CD4-positive, CD25-positive, alpha-beta regulatory T cell (primary cell): ENCODE data around the gene SPINT2. TPM values are rescaled to one million over a fixed set of nuclear protein-coding genes. Genes with fewer than 3 reads are reported as not detected.

Source experiments
- ATAC-seq, 2 donors: fragments of 150-1000 bp; cut with Tn5 transposase; one replicate each; pipeline ENCODE4 v1.10.0; 2021; ENCODE audit warnings: low read depth in 2 of 2, moderate number of reproducible peaks in 2 of 2, moderate library complexity in 1 of 2
- DNase-seq, 3 donors: peaks; one replicate each; pipeline versions ENCODE4 v3.0.0 to v3.0.0-alpha.2; 2012 to 2022; ENCODE audit warnings: mixed read lengths in 1 of 3
- H3K27ac ChIP-seq: one replicate; pipeline ENCODE4 v1.7.0; 2013; ENCODE audit warnings: mild to moderate bottlenecking, low read length; ENCODE audit not compliant: insufficient read depth, poor library complexity, severe bottlenecking
- H3K27me3 ChIP-seq: one replicate; pipeline ENCODE4 v1.7.0; 2013; ENCODE audit warnings: low read length; ENCODE audit not compliant: control insufficient read depth, insufficient read depth
- H3K36me3 ChIP-seq: one replicate; pipeline ENCODE4 v1.7.0; 2013; ENCODE audit warnings: mild to moderate bottlenecking, low read length, moderate library complexity; ENCODE audit not compliant: control insufficient read depth, insufficient read depth
- H3K4me1 ChIP-seq: 2 replicates; pipeline ENCODE4 v1.7.0; 2013; ENCODE audit warnings: mild to moderate bottlenecking, low read length; ENCODE audit not compliant: insufficient read depth, control insufficient read depth, poor library complexity, severe bottlenecking
- H3K4me3 ChIP-seq: one replicate; pipeline ENCODE4 v1.7.0; 2013; ENCODE audit warnings: low read depth, mild to moderate bottlenecking, low read length, moderate library complexity
- H3K9me3 ChIP-seq, 2 experiments: 1 replicate in 1 of 2; 2 replicates in 1 of 2; pipeline ENCODE4 v1.7.0; 2013; ENCODE audit warnings: low read length in 2 of 2, mild to moderate bottlenecking in 1 of 2, moderate library complexity in 1 of 2; ENCODE audit not compliant: control insufficient read depth in 2 of 2
- H3K27ac Mint-ChIP-seq, 3 donors: one replicate each; pipeline ENCODE4 v1.8.0; 2020 to 2022; ENCODE audit warnings: mild to moderate bottlenecking in 3 of 3, mixed read lengths in 3 of 3, moderate library complexity in 2 of 3
- H3K27me3 Mint-ChIP-seq: one replicate; pipeline ENCODE4 v1.8.0; 2022; ENCODE audit warnings: mild to moderate bottlenecking, mixed read lengths
- H3K36me3 Mint-ChIP-seq: one replicate; pipeline ENCODE4 v1.8.0; 2020; ENCODE audit warnings: mixed read lengths
- H3K4me1 Mint-ChIP-seq, 4 donors: one replicate each; pipeline ENCODE4 v1.8.0; 2020 to 2022; ENCODE audit warnings: mixed read lengths in 4 of 4, mild to moderate bottlenecking in 1 of 4
- H3K4me3 Mint-ChIP-seq, 4 donors: one replicate each; pipeline ENCODE4 v1.8.0; 2020 to 2022; ENCODE audit warnings: mild to moderate bottlenecking in 4 of 4, mixed read lengths in 4 of 4, moderate library complexity in 3 of 4
- H3K9me3 Mint-ChIP-seq, 7 donors: one replicate each; pipeline ENCODE4 v1.8.0; 2020 to 2022; ENCODE audit warnings: mixed read lengths in 7 of 7, mild to moderate bottlenecking in 3 of 7, moderate library complexity in 2 of 7
- polyA plus RNA-seq, 4 donors: library from polyadenylated mRNA; unstranded; fragments of 300-500 nt; fragmentation: Illumina TruSeq; gene quantifications; one replicate each; pipeline ENCODE4 v1.2.3, GENCODE V29; 2021
- total RNA-seq: library from RNA; stranded (reverse); gene quantifications from one replicate; pipeline ENCODE4 v1.2.3, GENCODE V29; 2022

Gene SPINT2
- total and polyA plus RNA-seq, 5 donors from 2014 or later: 15.6 to 70.4 (median 40.0) TPM

GRCh38 chr19:38316477-38317067 lies 52.2 kb downstream of the SPINT2 start:
- ATAC-seq (peak in 1 of 2 donors; percentile 9), DNase-seq (no peak)
- H3K27me3 Mint-ChIP-seq: no peaks in the 10 kb centered on the region
- H3K36me3 Mint-ChIP-seq: peaks cover 4% of the 10 kb centered on the region
- Histone ChIP-seq H3K27me3 (no peaks in the 10 kb centered on the region), H3K36me3 (no peaks in the 10 kb centered on the region), H3K9me3 (no peaks in the 10 kb centered on the region), H3K4me3 (peak overlapping the region; percentile 86), H3K4me1 (peaks cover 51% of the 10 kb centered on the region), H3K27ac (peak overlapping the region; percentile 91)
- H3K9me3 Mint-ChIP-seq: peaks cover 0 to 1% (median 0%) of the 10 kb centered on the region in 7 donors
- peaks cover 9 to 66% (median 43%) of the 10 kb centered on the region in 4 donors for H3K4me1 Mint-ChIP-seq
- peak overlapping the region; percentile 87 to 99 (median 94) for H3K4me3 Mint-ChIP-seq
- peak overlapping the region; percentile 95 to 99 (median 98) for H3K27ac Mint-ChIP-seq

GRCh38 chr19:38317104-38317612 lies 52.8 kb downstream of the SPINT2 start:
- peaks cover 4% of the 10 kb centered on the region for H3K36me3 Mint-ChIP-seq
- H3K4me1 Mint-ChIP-seq: peaks cover 15 to 71% (median 49%) of the 10 kb centered on the region in 4 donors
- H3K27me3 ChIP-seq: no peaks in the 10 kb centered on the region
- DNase-seq: peak in 2 of 3 donors; percentile 28 to 78
- peak overlapping the region; percentile 87 to 99 (median 94) for H3K4me3 Mint-ChIP-seq
- H3K36me3 ChIP-seq: no peaks in the 10 kb centered on the region
- peaks cover 0 to 1% (median 0%) of the 10 kb centered on the region in 7 donors for H3K9me3 Mint-ChIP-seq
- H3K9me3 ChIP-seq: no peaks in the 10 kb centered on the region
- H3K4me1 ChIP-seq: peaks cover 54% of the 10 kb centered on the region
- no peak for ATAC-seq
- peak overlapping the region; percentile 86 for H3K4me3 ChIP-seq
- peak overlapping the region; percentile 95 to 99 (median 98) for H3K27ac Mint-ChIP-seq
- H3K27me3 Mint-ChIP-seq: no peaks in the 10 kb centered on the region
- peak overlapping the region; percentile 91 for H3K27ac ChIP-seq

- peaks cover 14 to 68% (median 50%) of the 10 kb centered on the region in 4 donors for H3K4me1 Mint-ChIP-seq
Measured at GRCh38 chr19:38318660-38319059, 54.3 kb downstream of the SPINT2 start.

GRCh38 chr19:38319421-38320258 lies 55.3 kb downstream of the SPINT2 start, which contains the start of gene KCNK6:
KCNK6 (plus strand) TSS chr19:38319845; CDS start chr19:38319951, 106 bp downstream.
- H3K27me3 Mint-ChIP-seq: no peaks in the 10 kb centered on the region
- ATAC-seq (no peak), DNase-seq (peak; percentile 38 to 56 (median 44))
- peaks cover 5% of the 10 kb centered on the region for H3K36me3 Mint-ChIP-seq
- peak within 1 kb of the TSS; percentile 87 to 90 (median 88) for H3K4me3 Mint-ChIP-seq
- Histone ChIP-seq H3K4me3 (peak within 1 kb of the TSS; percentile 73), H3K9me3 (no peaks in the 10 kb centered on the region), H3K27me3 (no peaks in the 10 kb centered on the region), H3K27ac (peak within 1 kb of the TSS; percentile 57), H3K4me1 (peaks cover 54% of the 10 kb centered on the region), H3K36me3 (no peaks in the 10 kb centered on the region)
- peak within 1 kb of the TSS; percentile 90 to 94 (median 90) for H3K27ac Mint-ChIP-seq
- H3K4me1 Mint-ChIP-seq: peaks cover 11 to 65% (median 47%) of the 10 kb centered on the region in 4 donors
- H3K9me3 Mint-ChIP-seq: peaks cover 0 to 1% (median 0%) of the 10 kb centered on the region in 7 donors

More at GRCh38 chr19:38318660-38319059, 54.3 kb downstream of the SPINT2 start:
- H3K4me3 ChIP-seq: no peak overlapping the region
- H3K4me1 ChIP-seq: peaks cover 54% of the 10 kb centered on the region
- Mint-ChIP-seq H3K27ac (peak overlapping the region in 1 of 3 donors; percentile 32), H3K9me3 (peaks cover 0 to 1% (median 0%) of the 10 kb centered on the region in 7 donors), H3K36me3 (peaks cover 8% of the 10 kb centered on the region), H3K27me3 (no peaks in the 10 kb centered on the region), H3K4me3 (peak overlapping the region; percentile 87 to 90 (median 88))
- no peaks in the 10 kb centered on the region for H3K27me3 ChIP-seq
- no peaks in the 10 kb centered on the region for H3K36me3 ChIP-seq
- ATAC-seq: no peak
- no peak for DNase-seq
- H3K9me3 ChIP-seq: no peaks in the 10 kb centered on the region
- no peak overlapping the region for H3K27ac ChIP-seq

GRCh38 chr19:38320969-38321339 lies 56.6 kb downstream of the SPINT2 start:
- Mint-ChIP-seq H3K4me1 (peaks cover 11 to 61% (median 44%) of the 10 kb centered on the region in 4 donors), H3K27me3 (no peaks in the 10 kb centered on the region), H3K4me3 (peak overlapping the region; percentile 85 to 88 (median 88)), H3K27ac (peak overlapping the region in 2 of 3 donors; percentile 3 to 94), H3K36me3 (peaks cover 12% of the 10 kb centered on the region), H3K9me3 (peaks cover 0 to 1% (median 0%) of the 10 kb centered on the region in 7 donors)
- Histone ChIP-seq H3K27me3 (no peaks in the 10 kb centered on the region), H3K4me1 (peaks cover 48% of the 10 kb centered on the region), H3K4me3 (no peak overlapping the region), H3K36me3 (no peaks in the 10 kb centered on the region), H3K9me3 (no peaks in the 10 kb centered on the region), H3K27ac (peak overlapping the region; percentile 14)
- ATAC-seq: no peak
- DNase-seq: no peak

GRCh38 chr19:38321646-38322196 lies 57.3 kb downstream of the SPINT2 start:
- peak overlapping the region; percentile 3 to 94 (median 28) for H3K27ac Mint-ChIP-seq
- H3K27me3 Mint-ChIP-seq: no peaks in the 10 kb centered on the region
- Histone ChIP-seq H3K4me1 (peaks cover 40% of the 10 kb centered on the region), H3K9me3 (no peaks in the 10 kb centered on the region), H3K36me3 (peaks cover 5% of the 10 kb centered on the region), H3K4me3 (no peak overlapping the region), H3K27me3 (no peaks in the 10 kb centered on the region), H3K27ac (peak overlapping the region; percentile 14)
- peaks cover 11 to 53% (median 40%) of the 10 kb centered on the region in 4 donors for H3K4me1 Mint-ChIP-seq
- no peak for DNase-seq
- no peaks in the 10 kb centered on the region for H3K9me3 Mint-ChIP-seq
- peaks cover 13% of the 10 kb centered on the region for H3K36me3 Mint-ChIP-seq
- H3K4me3 Mint-ChIP-seq: peak overlapping the region; percentile 85 to 88 (median 88)
- no peak for ATAC-seq

- peak overlapping the region in 2 of 3 donors; percentile 76 to 78 for H3K27ac Mint-ChIP-seq
- no peak for DNase-seq
- peaks cover 31% of the 10 kb centered on the region for H3K4me1 ChIP-seq
- peak overlapping the region in 1 of 4 donors; percentile 82 for H3K4me3 Mint-ChIP-seq
- no peaks in the 10 kb centered on the region for H3K9me3 ChIP-seq
- no peaks in the 10 kb centered on the region for H3K27me3 ChIP-seq
- H3K27ac ChIP-seq: no peak overlapping the region
- H3K4me1 Mint-ChIP-seq: peaks cover 15 to 40% (median 28%) of the 10 kb centered on the region in 4 donors
- no peaks in the 10 kb centered on the region for H3K9me3 Mint-ChIP-seq
- H3K36me3 ChIP-seq: peaks cover 21% of the 10 kb centered on the region
- no peak overlapping the region for H3K4me3 ChIP-seq
- peaks cover 23% of the 10 kb centered on the region for H3K36me3 Mint-ChIP-seq
- no peaks in the 10 kb centered on the region for H3K27me3 Mint-ChIP-seq
- ATAC-seq: no peak
Measured at GRCh38 chr19:38323291-38323690, 58.9 kb downstream of the SPINT2 start.
